Measurements from ENCODE around the gene ZNF608. TPM values are rescaled to one million over a fixed set of nuclear protein-coding genes. Genes with fewer than 3 reads are reported as not detected.

The ZNF608 gene
- total RNA-seq, 1 donor from 2014 or later: 213 TPM

- Mint-ChIP-seq H3K27me3 (ENCODE audit: insufficient read depth, low read depth) (peaks cover 3% of the 10 kb centered on the region), H3K9me3 (peaks cover 2% of the 10 kb centered on the region), H3K27ac (peak overlapping the region; percentile 92), H3K4me1 (peaks cover 38% of the 10 kb centered on the region), H3K4me3 (peak overlapping the region; percentile 27), H3K36me3 (no peaks in the 10 kb centered on the region)
- Histone ChIP-seq H3K9me3 (ENCODE audit: low read depth) (no peaks in the 10 kb centered on the region), H3F3A (ENCODE audit: low read depth) (peaks cover 13% of the 10 kb centered on the region), H3K4me3 (no peak overlapping the region), H3K27ac (no peak overlapping the region), H3K4me1 (peaks cover 38% of the 10 kb centered on the region), H3K9ac (no peak overlapping the region), H3K27me3 (no peaks in the 10 kb centered on the region), H3K36me3 (no peaks in the 10 kb centered on the region), H2AFZ (replicated peaks) (no peak overlapping the region), H3K4me2 (peak overlapping the region; percentile 61), H3K79me2 (ENCODE audit: low read depth) (no peaks in the 10 kb centered on the region), H4K20me1 (ENCODE audit: low read depth) (no peaks in the 10 kb centered on the region)
- DNase-seq (ENCODE audit: low spot score): no peak
- TF ChIP-seq CTCF (IDR thresholded peaks at IDR 0.05) (no peak), EZH2 (IDR thresholded peaks at IDR 0.05) (no peak), EZH2phosphoT487 (IDR thresholded peaks at IDR 0.05) (no peak)
Observed at GRCh38 chr5:124771761-124772160, 25.3 kb upstream of the ZNF608 start.

GRCh38 chr5:124764992-124765611 lies 18.7 kb upstream of the ZNF608 start:
- H3K4me3 ChIP-seq: no peak overlapping the region
- H3K4me2 ChIP-seq: no peak overlapping the region
- no peaks in the 10 kb centered on the region for H3K36me3 ChIP-seq
- H3F3A ChIP-seq (ENCODE audit: low read depth): peaks cover 5% of the 10 kb centered on the region
- Mint-ChIP-seq H3K9me3 (peaks cover 11% of the 10 kb centered on the region), H3K4me1 (peaks cover 19% of the 10 kb centered on the region), H3K27me3 (ENCODE audit: insufficient read depth, low read depth) (peaks cover 7% of the 10 kb centered on the region), H3K27ac (no peak overlapping the region), H3K36me3 (peaks cover 3% of the 10 kb centered on the region), H3K4me3 (no peak overlapping the region)
- H3K4me1 ChIP-seq: peaks cover 14% of the 10 kb centered on the region
- no peaks in the 10 kb centered on the region for H3K27me3 ChIP-seq
- DNase-seq (ENCODE audit: low spot score): no peak
- no peak overlapping the region for H2AFZ ChIP-seq (replicated peaks)
- no peaks in the 10 kb centered on the region for H3K79me2 ChIP-seq (ENCODE audit: low read depth)
- H3K27ac ChIP-seq: no peak overlapping the region
- no peaks in the 10 kb centered on the region for H4K20me1 ChIP-seq (ENCODE audit: low read depth)
- H3K9ac ChIP-seq: no peak overlapping the region
- H3K9me3 ChIP-seq (ENCODE audit: low read depth): no peaks in the 10 kb centered on the region
- TF ChIP-seq CTCF (IDR thresholded peaks at IDR 0.05) (no peak), EZH2 (IDR thresholded peaks at IDR 0.05) (no peak), EZH2phosphoT487 (IDR thresholded peaks at IDR 0.05) (no peak)

- no peak for TF ChIP-seq EZH2 (IDR thresholded peaks at IDR 0.05)
- no peak for TF ChIP-seq CTCF (IDR thresholded peaks at IDR 0.05)
- no peak for TF ChIP-seq EZH2phosphoT487 (IDR thresholded peaks at IDR 0.05)
- peaks cover 3% of the 10 kb centered on the region for H3K36me3 Mint-ChIP-seq
- H3K27me3 Mint-ChIP-seq (ENCODE audit: insufficient read depth, low read depth): peaks cover 7% of the 10 kb centered on the region
Observed at GRCh38 chr5:124764585-124764984, 18.1 kb upstream of the ZNF608 start.

More at GRCh38 chr5:124764585-124764984, 18.1 kb upstream of the ZNF608 start:
- Mint-ChIP-seq H3K27ac (no peak overlapping the region), H3K9me3 (peaks cover 11% of the 10 kb centered on the region), H3K4me3 (no peak overlapping the region), H3K4me1 (peaks cover 19% of the 10 kb centered on the region)
- Histone ChIP-seq H3K9me3 (ENCODE audit: low read depth) (no peaks in the 10 kb centered on the region), H3K4me3 (no peak overlapping the region), H3K27ac (no peak overlapping the region), H3K27me3 (no peaks in the 10 kb centered on the region), H3K4me2 (no peak overlapping the region), H3K9ac (no peak overlapping the region), H3F3A (ENCODE audit: low read depth) (peaks cover 5% of the 10 kb centered on the region), H4K20me1 (ENCODE audit: low read depth) (no peaks in the 10 kb centered on the region), H3K4me1 (peaks cover 14% of the 10 kb centered on the region), H2AFZ (replicated peaks) (no peak overlapping the region), H3K36me3 (no peaks in the 10 kb centered on the region), H3K79me2 (ENCODE audit: low read depth) (no peaks in the 10 kb centered on the region)
- DNase-seq (ENCODE audit: low spot score): no peak

All from neural progenitor cell (in vitro differentiated cells).